Skin epidermis (tissue), 12 donors: Measurements from ENCODE around the gene TMEM131L.

Experiments used
- H3K27ac ChIP-seq, 21 experiments: fragments of 200-600 bp; sonication (generic) in 11 of 21; one replicate each; pipeline ENCODE4 v1.5.0; 2020; ENCODE audit warnings: mild to moderate bottlenecking in 3 of 21, inconsistent platforms in 2 of 21, moderate library complexity in 2 of 21
- H3K4me3 ChIP-seq, 7 experiments: fragments of 200-600 bp; sonication (generic) in 2 of 7; one replicate each; pipeline ENCODE4 v1.5.0; 2020; ENCODE audit warnings: inconsistent platforms in 2 of 7, mild to moderate bottlenecking in 2 of 7, moderate library complexity in 1 of 7

TMEM131L gene

GRCh38 chr4:153514688-153515426, 48.7 kb downstream of the TMEM131L start:
- H3K4me3 ChIP-seq, result no peak overlapping the region
- peak overlapping the region in 1 of 21 experiments; percentile 35 for H3K27ac ChIP-seq

GRCh38 chr4:153517159-153517558, 51.0 kb downstream of the TMEM131L start:
- H3K27ac ChIP-seq, result no peak overlapping the region
- H3K4me3 ChIP-seq, result no peak overlapping the region

GRCh38 chr4:153518001-153518400, 51.8 kb downstream of the TMEM131L start:
- no peak overlapping the region for H3K4me3 ChIP-seq
- peak overlapping the region in 1 of 21 experiments; percentile 4 for H3K27ac ChIP-seq

- H3K27ac ChIP-seq, result peak overlapping the region in 2 of 21 experiments; percentile 4 to 40
- H3K4me3 ChIP-seq, result no peak overlapping the region
These were observed 52.7 kb downstream of the TMEM131L start for GRCh38 chr4:153518637-153519389.

- Histone ChIP-seq H3K27ac (no peak overlapping the region), H3K4me3 (no peak overlapping the region)
These were observed 53.5 kb downstream of the TMEM131L start for GRCh38 chr4:153519687-153520086.

GRCh38 chr4:153520227-153520626, 54.1 kb downstream of the TMEM131L start:
- no peak overlapping the region for H3K4me3 ChIP-seq
- H3K27ac ChIP-seq, result no peak overlapping the region

- H3K27ac ChIP-seq, result peak overlapping the region in 1 of 21 experiments; percentile 52
These were observed 54.7 kb downstream of the TMEM131L start for GRCh38 chr4:153520801-153521329.

GRCh38 chr4:153521478-153521877, 55.3 kb downstream of the TMEM131L start:
- no peak overlapping the region for H3K4me3 ChIP-seq
- H3K27ac ChIP-seq, result peak overlapping the region in 1 of 21 experiments; percentile 52

More at GRCh38 chr4:153520801-153521329, 54.7 kb downstream of the TMEM131L start:
- H3K4me3 ChIP-seq, result no peak overlapping the region

GRCh38 chr4:153521999-153522801, 56.0 kb downstream of the TMEM131L start:
- Histone ChIP-seq H3K4me3 (no peak overlapping the region), H3K27ac (peak overlapping the region in 8 of 21 experiments; percentile 1 to 72 (median 52))

GRCh38 chr4:153522802-153523094, 56.6 kb downstream of the TMEM131L start:
- Histone ChIP-seq H3K27ac (peak overlapping the region in 8 of 21 experiments; percentile 1 to 72 (median 52)), H3K4me3 (no peak overlapping the region)

GRCh38 chr4:153523164-153523796, 57.1 kb downstream of the TMEM131L start:
- H3K4me3 ChIP-seq, result no peak overlapping the region
- peak overlapping the region in 5 of 21 experiments; percentile 1 to 72 (median 52) for H3K27ac ChIP-seq

- H3K4me3 ChIP-seq, result no peak overlapping the region
- peak overlapping the region in 3 of 21 experiments; percentile 9 to 72 (median 52) for H3K27ac ChIP-seq
These were observed 57.8 kb downstream of the TMEM131L start for GRCh38 chr4:153523941-153524386.

GRCh38 chr4:153524682-153525081, 58.5 kb downstream of the TMEM131L start:
- Histone ChIP-seq H3K4me3 (no peak overlapping the region), H3K27ac (peak overlapping the region in 1 of 21 experiments; percentile 72)

- Histone ChIP-seq H3K27ac (peak overlapping the region in 2 of 21 experiments; percentile 5 to 27), H3K4me3 (no peak overlapping the region)
These were observed 61.5 kb downstream of the TMEM131L start for GRCh38 chr4:153527690-153528089.

- Histone ChIP-seq H3K4me3 (no peak overlapping the region), H3K27ac (peak overlapping the region in 1 of 21 experiments; percentile 56)
These were observed 62.7 kb downstream of the TMEM131L start for GRCh38 chr4:153528705-153529485.

GRCh38 chr4:153529646-153530045, 63.5 kb downstream of the TMEM131L start:
- H3K4me3 ChIP-seq, result no peak overlapping the region
- peak overlapping the region in 1 of 21 experiments; percentile 56 for H3K27ac ChIP-seq

- H3K27ac ChIP-seq, result peak overlapping the region in 10 of 21 experiments; percentile 3 to 76 (median 20)
- H3K4me3 ChIP-seq, result no peak overlapping the region
These were observed 64.3 kb downstream of the TMEM131L start for GRCh38 chr4:153530284-153530999.

- H3K4me3 ChIP-seq, result no peak overlapping the region
- peak overlapping the region in 8 of 21 experiments; percentile 5 to 76 (median 37) for H3K27ac ChIP-seq
These were observed 64.8 kb downstream of the TMEM131L start for GRCh38 chr4:153531000-153531358.
